GM21381 (cell line): ENCODE results near the gene MAD2L1BP.

Experiments
- ATAC-seq: cut with Tn5 transposase; IDR thresholded peaks from one replicate; pipeline ENCODE4 v1.9.1; 2021; ENCODE audit warnings: mild to moderate bottlenecking, moderate library complexity; ENCODE audit not compliant: unreplicated experiment

MAD2L1BP gene

DNA sequence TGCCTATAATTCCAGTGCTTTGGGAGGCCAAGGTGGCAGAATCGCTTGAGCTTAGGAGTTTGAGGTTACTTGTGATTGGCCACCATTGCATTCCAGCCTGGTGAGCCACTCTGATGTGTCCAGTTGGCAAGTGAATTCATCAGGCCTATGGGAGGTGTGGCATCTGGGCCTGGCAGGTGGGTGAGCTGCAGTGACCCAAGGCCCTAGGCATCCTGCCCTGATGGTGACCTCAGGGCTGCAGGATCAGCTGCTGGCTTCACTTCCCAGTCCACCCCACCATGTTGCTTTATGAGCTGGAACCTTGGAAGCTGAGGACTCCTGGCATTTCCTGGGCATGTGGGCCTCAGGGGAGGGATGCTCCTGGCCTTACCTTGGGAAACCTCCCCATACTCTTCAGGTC, 29.7 kb downstream of the MAD2L1BP start:
- no peak for ATAC-seq

- ATAC-seq: no peak
Observed at GRCh38 chr6:43666196-43666920, 30.7 kb downstream of the MAD2L1BP start.

GRCh38 chr6:43667245-43668150, 31.9 kb downstream of the MAD2L1BP start:
- ATAC-seq: no peak

GRCh38 chr6:43668151-43669028, 32.8 kb downstream of the MAD2L1BP start:
- ATAC-seq: no peak

- no peak for ATAC-seq
Observed at GRCh38 chr6:43669050-43669921, 33.6 kb downstream of the MAD2L1BP start.

- ATAC-seq: no peak
Observed at GRCh38 chr6:43669922-43670622, 34.4 kb downstream of the MAD2L1BP start.

GRCh38 chr6:43670623-43670986, 35.0 kb downstream of the MAD2L1BP start:
- ATAC-seq: no peak

GRCh38 chr6:43671011-43671800, 35.6 kb downstream of the MAD2L1BP start:
- ATAC-seq: no peak

- no peak for ATAC-seq
Observed at GRCh38 chr6:43671801-43672690, 36.4 kb downstream of the MAD2L1BP start.

GRCh38 chr6:43673444-43674084, 37.9 kb downstream of the MAD2L1BP start:
- ATAC-seq: no peak

DNA sequence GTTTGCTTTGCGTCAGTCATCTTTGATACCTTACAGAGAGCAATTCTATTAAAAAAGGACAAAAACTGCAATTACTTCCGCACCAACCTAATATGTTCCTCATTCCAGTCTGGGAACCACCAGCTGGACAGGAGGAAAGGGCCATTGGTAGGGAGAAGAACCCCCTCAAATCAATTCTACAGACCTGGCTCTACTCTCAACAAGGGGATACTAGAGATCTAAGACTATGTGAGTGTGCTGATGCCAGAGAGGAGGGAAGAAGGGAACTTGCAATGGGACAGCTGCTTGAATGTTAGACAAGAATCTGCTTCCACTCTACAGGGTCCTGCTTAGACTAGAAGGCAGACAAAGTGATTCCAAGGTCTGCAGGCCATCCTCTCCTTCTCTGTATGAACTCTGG, 38.7 kb downstream of the MAD2L1BP start:
- ATAC-seq: no peak

DNA sequence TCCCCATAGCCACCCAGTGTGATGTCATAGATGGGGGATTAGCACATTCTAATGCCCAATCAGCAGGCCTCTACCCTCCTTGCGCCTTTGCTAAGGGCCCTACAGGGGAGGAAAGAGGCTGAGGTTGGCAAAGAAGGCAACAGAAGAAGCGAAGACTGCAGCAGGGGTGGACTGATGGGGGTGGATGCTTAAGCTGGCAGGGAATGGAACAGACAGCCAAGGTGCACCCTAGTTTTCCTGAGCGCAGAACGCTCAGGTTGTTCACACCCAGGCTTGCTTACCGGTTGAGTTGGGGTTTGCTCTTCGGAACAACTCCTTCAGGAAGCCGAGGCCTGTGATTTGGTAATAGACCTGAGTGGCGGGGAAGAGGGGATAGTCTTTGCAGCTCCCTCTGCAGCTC, 39.3 kb downstream of the MAD2L1BP start:
- no peak for ATAC-seq

- ATAC-seq: no peak
Observed at GRCh38 chr6:43676962-43677606, 41.4 kb downstream of the MAD2L1BP start.

GRCh38 chr6:43677759-43678158, 42.1 kb downstream of the MAD2L1BP start:
- no peak for ATAC-seq

DNA sequence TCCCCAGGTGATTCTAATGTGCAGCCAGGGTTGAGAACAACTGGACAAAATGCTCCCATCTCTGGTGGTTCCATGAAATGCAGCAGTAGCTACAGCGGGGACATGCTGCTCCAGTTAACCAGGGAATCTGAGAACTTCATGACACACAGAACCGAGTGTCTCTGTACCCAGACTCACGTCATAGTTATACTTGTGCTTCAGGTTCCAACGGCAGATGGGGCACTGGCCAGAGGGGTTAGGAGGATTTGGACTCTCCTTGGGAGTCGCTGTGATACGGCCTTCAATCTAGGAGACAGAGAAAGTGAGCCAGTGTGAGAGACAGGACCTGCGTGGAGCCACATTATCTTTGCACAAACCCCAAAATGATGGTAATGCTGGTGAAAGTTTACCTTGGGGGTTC, 42.7 kb downstream of the MAD2L1BP start:
- ATAC-seq: no peak

- ATAC-seq: no peak
Observed at GRCh38 chr6:43679057-43679456, 43.4 kb downstream of the MAD2L1BP start.
